ENCODE results near the gene FAM174C.

FAM174C gene

DNA sequence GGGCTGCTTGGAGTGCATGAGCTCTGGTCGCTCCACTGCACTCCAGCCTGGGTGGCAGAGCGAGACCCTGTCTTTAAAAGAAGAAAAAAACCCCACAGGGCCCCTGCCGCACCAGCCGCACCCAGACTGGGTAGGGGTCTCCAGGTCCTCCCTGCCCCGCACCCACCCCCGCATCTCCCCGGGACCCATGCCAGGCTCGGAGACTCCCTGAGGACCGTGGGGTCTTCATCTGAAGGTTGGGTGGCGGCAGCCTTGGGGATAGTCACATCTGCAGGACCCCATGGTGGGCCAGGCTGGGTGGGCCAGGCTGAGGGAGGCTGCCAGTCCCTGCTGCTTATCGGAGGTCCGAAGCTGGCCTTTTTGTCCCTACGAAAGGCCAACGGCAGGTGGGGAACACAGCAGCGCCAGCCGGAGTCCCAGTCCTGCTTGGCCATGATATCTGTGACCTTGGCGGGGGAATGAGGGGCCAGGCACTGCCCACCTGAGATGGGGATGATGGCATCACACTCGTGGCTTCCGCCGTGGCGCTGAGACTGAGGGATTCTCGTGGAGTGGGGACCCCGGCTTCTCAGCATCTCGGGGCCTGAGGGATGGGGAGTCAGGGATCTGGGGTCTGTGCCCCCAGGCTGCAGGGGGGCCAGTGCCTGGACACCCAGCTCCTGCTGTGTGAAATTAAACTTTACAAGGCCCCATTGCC, 21.4 kb downstream of the FAM174C start:
- Histone ChIP-seq H3K9ac (ENCODE audit: low read length) (no peak overlapping the region), H3K9me3 (ENCODE audit: low read length) (no peaks in the 10 kb centered on the region), H2AFZ (ENCODE audit: low read length) (no peak overlapping the region), H3K36me3 (ENCODE audit: insufficient read depth, low read length) (no peaks in the 10 kb centered on the region), H3K27ac (ENCODE audit: low read depth, low read length, poor library complexity, severe bottlenecking) (no peak overlapping the region), H3K4me1 (ENCODE audit: insufficient read depth, low read length, severe bottlenecking) (peaks cover 3% of the 10 kb centered on the region), H3K27me3 (ENCODE audit: insufficient read depth, low read length) (no peaks in the 10 kb centered on the region), H3F3A (ENCODE audit: insufficient read depth, low read length) (no peaks in the 10 kb centered on the region), H3K4me3 (ENCODE audit: low read depth, low read length, poor library complexity, severe bottlenecking) (no peak overlapping the region), H3K4me2 (ENCODE audit: low read length) (no peak overlapping the region), H3K9me2 (ENCODE audit: low read depth, low read length) (no peaks in the 10 kb centered on the region), H4K20me1 (ENCODE audit: insufficient read depth, low read length) (no peaks in the 10 kb centered on the region), H3K79me2 (ENCODE audit: insufficient read depth, low read length) (no peaks in the 10 kb centered on the region)
- TF ChIP-seq, protein P1, sequence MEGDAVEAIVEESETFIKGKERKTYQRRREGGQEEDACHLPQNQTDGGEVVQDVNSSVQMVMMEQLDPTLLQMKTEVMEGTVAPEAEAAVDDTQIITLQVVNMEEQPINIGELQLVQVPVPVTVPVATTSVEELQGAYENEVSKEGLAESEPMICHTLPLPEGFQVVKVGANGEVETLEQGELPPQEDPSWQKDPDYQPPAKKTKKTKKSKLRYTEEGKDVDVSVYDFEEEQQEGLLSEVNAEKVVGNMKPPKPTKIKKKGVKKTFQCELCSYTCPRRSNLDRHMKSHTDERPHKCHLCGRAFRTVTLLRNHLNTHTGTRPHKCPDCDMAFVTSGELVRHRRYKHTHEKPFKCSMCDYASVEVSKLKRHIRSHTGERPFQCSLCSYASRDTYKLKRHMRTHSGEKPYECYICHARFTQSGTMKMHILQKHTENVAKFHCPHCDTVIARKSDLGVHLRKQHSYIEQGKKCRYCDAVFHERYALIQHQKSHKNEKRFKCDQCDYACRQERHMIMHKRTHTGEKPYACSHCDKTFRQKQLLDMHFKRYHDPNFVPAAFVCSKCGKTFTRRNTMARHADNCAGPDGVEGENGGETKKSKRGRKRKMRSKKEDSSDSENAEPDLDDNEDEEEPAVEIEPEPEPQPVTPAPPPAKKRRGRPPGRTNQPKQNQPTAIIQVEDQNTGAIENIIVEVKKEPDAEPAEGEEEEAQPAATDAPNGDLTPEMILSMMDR (IDR thresholded peaks at IDR 0.05; ENCODE audit: low read length): no peak
- no peak for TF ChIP-seq EZH2 (IDR thresholded peaks at IDR 0.05; ENCODE audit: borderline replicate concordance, low read length)

DNA sequence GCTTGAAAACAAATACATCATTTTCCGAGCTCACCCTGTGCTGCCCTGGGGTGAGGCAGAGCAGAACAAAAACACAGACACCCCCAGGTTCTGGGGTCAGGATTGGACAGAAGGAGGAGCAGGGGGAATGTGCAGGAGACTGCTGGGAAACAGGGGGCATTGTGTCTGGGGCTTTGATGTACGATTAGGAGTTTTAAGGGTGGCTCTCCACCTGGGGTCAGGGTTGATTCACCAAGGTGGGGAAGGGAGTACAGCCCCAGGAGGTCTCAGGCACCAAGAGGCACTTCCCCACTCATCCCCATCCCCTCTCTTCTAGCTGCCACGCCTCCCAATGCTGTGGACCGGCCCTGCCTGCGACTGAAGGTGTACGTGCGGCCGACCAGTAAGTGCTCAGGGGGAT, 22.9 kb downstream of the FAM174C start:
- Histone ChIP-seq H3K4me1 (ENCODE audit: insufficient read depth, low read length, severe bottlenecking) (no peaks in the 10 kb centered on the region), H3K36me3 (ENCODE audit: insufficient read depth, low read length) (no peaks in the 10 kb centered on the region), H3K4me2 (ENCODE audit: low read length) (no peak overlapping the region), H3K79me2 (ENCODE audit: insufficient read depth, low read length) (no peaks in the 10 kb centered on the region), H2AFZ (ENCODE audit: low read length) (no peak overlapping the region), H3K4me3 (ENCODE audit: low read depth, low read length, poor library complexity, severe bottlenecking) (no peak overlapping the region), H3K9ac (ENCODE audit: low read length) (no peak overlapping the region), H3K9me3 (ENCODE audit: low read length) (no peaks in the 10 kb centered on the region), H3F3A (ENCODE audit: insufficient read depth, low read length) (no peaks in the 10 kb centered on the region), H4K20me1 (ENCODE audit: insufficient read depth, low read length) (no peaks in the 10 kb centered on the region), H3K27me3 (ENCODE audit: insufficient read depth, low read length) (no peaks in the 10 kb centered on the region), H3K9me2 (ENCODE audit: low read depth, low read length) (no peaks in the 10 kb centered on the region), H3K27ac (ENCODE audit: low read depth, low read length, poor library complexity, severe bottlenecking) (no peak overlapping the region)
- TF ChIP-seq EZH2 (IDR thresholded peaks at IDR 0.05; ENCODE audit: borderline replicate concordance, low read length): no peak
- TF ChIP-seq, protein P1 (IDR thresholded peaks at IDR 0.05; ENCODE audit: low read length): no peak

GRCh38 chr19:1299801-1300200, 24.5 kb downstream of the FAM174C start:
- Histone ChIP-seq H3K36me3 (ENCODE audit: insufficient read depth, low read length) (no peaks in the 10 kb centered on the region), H2AFZ (ENCODE audit: low read length) (no peak overlapping the region), H3K9me3 (ENCODE audit: low read length) (no peaks in the 10 kb centered on the region), H3F3A (ENCODE audit: insufficient read depth, low read length) (no peaks in the 10 kb centered on the region), H3K4me1 (ENCODE audit: insufficient read depth, low read length, severe bottlenecking) (no peaks in the 10 kb centered on the region), H3K4me3 (ENCODE audit: low read depth, low read length, poor library complexity, severe bottlenecking) (no peak overlapping the region), H3K79me2 (ENCODE audit: insufficient read depth, low read length) (no peaks in the 10 kb centered on the region), H4K20me1 (ENCODE audit: insufficient read depth, low read length) (no peaks in the 10 kb centered on the region), H3K9ac (ENCODE audit: low read length) (no peak overlapping the region), H3K27ac (ENCODE audit: low read depth, low read length, poor library complexity, severe bottlenecking) (no peak overlapping the region), H3K27me3 (ENCODE audit: insufficient read depth, low read length) (no peaks in the 10 kb centered on the region), H3K9me2 (ENCODE audit: low read depth, low read length) (no peaks in the 10 kb centered on the region), H3K4me2 (ENCODE audit: low read length) (no peak overlapping the region)
- TF ChIP-seq, protein P1 (IDR thresholded peaks at IDR 0.05; ENCODE audit: low read length): no peak
- no peak for TF ChIP-seq EZH2 (IDR thresholded peaks at IDR 0.05; ENCODE audit: borderline replicate concordance, low read length)

All from OCI-LY1 (cell line).